Stimulated activated CD4-positive, alpha-beta T cell treated with anti-CD3 and anti-CD28 coated beads, Interleukin-12 subunit alpha, Interleukin-12 subunit beta, amount 100 ng/mL, for 24 hours (primary cell): Measurements from ENCODE around the gene TMEM117.
"Not testable (repeated sequence)": the region's sequence is repeated elsewhere in the genome, so short reads cannot be mapped to it uniquely, and the experiment has no call there.

ENCODE experiments used
- DNase-seq, 2 experiments: peaks; one replicate each; pipeline ENCODE4 v3.0.0-alpha.2; 2020; ENCODE audit warnings: low read depth in 2 of 2

The TMEM117 gene

DNA sequence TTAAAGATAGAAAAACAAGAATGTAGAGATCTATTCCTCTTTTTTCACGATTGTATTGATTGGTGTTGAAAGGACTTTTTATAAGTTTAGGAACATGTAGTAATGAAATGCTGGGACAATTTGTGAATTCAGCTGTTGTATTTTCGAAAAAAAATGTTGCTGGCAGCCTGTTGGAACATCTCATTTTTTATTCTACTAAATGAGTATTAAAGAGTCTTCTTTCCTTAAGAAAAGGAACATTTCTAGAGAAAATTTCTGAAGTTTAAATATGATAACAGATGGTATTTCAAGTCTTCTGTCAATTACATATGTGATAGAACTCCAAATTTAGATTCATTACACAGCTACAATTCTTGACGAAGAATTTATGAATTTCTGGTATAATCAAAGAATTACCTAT is 189.6 kb downstream of the TMEM117 start:
- DNase-seq = no peak

DNA sequence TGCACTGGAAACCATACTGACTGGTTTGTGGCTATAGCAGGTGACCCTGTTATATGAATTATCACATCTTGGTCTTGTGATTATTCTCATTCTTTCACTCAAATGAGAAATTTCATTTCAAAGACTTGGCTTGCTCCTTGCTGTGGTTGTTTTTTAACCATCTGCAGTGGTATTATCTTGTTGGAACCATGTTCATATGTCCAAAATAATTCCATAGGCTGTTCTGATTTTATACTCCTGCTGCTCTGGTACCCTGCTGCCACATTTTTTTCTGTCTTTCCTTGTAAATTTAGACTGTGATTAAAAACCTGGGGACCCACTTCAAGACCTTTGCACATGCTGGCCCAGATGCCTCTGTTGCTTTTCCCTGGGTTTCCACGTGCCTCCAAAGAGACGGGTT is 190.2 kb downstream of the TMEM117 start:
- DNase-seq = no peak

DNA sequence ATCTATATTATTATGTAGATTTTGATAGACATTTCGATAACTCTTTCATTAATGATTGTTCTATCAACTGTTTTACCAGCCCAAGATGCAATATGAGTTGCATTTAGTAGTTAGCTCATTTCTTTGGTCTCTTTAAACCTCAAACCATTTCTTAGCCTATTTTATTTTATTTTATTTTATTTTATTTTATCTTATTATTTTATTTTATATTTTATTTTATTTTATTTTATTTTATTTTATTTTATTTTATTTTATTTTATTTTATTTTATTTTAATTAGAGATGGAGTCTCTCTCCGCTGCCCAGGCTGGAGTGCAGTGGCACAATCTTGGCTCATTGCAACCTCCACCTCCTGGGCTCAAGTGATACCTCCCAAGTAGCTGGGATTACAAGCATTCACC is 191.0 kb downstream of the TMEM117 start:
- DNase-seq = not testable (repeated sequence)

DNA sequence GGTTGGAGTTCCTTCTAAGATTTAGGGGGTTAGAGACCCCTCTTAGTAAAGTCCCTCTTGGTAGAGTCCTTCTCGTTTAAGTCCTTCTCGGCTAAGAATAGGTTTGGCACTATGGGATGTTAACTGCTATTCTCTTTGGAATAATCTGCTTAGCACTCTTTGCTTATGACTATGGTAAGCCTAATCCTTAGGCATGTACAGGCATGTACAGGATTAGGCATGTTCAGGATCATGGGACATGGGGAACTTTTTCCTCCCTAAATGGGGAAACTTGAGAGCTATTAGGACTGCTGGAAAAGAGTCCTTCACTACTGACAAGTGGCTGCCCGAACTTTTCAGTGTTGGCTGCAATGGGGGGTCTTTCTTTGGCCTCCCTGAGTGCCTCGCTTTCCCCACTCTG is 193.3 kb downstream of the TMEM117 start:
- DNase-seq = no peak

DNA sequence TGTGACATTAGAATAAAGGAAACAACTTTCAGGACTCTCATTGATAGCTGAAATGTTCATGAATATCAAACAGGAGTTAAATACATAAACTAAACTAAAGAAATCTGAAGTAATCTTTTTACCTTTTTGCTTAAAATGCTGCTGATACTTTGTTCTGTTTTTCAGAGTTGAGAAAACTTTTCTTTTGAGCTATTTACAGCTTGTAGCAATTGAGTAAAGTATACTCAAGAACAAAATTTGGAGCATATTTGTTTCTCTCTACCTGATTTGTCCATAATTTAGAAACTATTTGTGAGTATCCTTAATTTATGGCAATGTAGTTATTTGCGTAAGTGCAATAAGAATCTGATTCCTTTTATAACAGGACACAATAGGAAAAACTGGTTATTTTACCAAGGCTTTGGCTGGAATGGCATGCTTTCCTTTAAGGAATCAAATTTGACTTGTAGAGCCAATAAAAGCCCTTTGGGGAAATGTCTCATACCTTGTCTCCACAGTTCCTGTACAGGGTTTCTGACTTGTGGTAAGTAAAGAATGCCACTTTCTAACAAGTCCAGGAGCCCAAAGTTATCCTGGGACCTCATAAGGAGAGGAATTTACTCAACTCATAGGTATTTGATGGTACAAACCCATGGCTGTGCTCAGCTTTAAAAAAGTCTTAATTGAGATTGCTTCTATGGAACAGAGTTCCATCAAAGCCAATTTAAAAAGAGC is 195.7 kb downstream of the TMEM117 start:
- DNase-seq = no peak

DNA sequence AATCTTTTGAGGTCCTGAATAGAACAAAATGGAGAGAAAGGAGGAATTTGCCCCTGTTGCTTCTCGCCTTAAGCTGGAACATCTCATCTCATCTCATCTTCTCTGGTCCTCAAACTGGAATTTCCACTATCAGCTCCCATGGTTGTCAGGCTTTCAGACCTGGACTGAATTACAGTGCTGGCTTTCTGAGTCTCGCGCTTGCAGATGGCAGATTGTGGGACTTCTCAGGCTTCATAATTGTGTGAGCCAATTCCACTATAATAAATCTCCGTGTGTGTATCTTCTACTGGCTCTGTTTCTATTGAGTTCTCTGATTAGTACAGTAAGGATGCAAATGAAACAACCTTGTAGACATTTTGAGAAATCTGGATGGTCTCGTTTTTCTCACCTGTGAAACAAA is 199.0 kb downstream of the TMEM117 start:
- no peak for DNase-seq

DNA sequence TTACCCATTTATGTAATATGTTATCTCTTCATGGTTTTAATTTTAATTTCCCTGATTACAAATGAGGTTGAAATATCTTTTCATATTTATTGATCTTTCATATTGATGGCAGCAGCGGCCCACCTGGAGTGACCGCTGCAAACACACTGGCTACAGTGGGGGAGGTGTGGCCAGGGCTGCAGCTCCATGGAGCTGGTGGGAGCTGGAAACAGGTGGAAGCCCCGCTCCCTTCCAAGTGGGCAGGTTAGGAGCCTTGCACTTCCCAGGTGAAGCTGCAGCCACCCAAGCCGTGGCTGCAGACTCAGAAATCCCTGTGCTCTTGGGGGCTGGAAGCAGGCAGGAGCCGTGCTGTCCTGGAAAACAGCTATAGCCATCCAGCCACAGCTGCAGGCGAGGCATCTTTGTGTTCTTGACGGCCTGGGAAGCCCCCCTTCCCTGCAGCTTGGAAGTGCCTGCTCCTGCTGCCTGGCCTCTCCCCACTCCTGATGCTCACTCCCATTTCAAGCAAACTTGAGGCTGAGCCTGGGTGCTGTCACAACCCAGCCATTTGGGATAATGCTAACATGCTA is 201.1 kb downstream of the TMEM117 start:
- no peak for DNase-seq

DNA sequence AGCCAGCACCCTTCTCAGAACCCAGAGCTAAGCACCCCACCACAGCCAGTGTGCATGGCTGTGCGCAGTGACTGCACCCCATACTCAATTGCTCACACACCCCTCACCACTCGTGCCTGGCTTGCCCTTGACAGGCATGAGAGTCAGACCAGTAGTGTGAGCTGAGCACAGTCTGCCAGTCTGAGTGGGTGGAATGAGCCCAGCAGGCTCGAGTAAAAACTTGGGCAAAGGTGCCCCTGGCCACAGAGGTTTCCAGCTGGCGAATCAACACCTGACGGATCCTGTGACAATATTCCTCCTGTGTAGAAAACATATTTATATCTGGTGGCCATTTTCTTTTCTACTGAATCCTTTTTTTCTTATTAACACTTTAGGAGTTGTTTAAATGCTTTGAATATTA is 202.5 kb downstream of the TMEM117 start:
- DNase-seq = no peak

DNA sequence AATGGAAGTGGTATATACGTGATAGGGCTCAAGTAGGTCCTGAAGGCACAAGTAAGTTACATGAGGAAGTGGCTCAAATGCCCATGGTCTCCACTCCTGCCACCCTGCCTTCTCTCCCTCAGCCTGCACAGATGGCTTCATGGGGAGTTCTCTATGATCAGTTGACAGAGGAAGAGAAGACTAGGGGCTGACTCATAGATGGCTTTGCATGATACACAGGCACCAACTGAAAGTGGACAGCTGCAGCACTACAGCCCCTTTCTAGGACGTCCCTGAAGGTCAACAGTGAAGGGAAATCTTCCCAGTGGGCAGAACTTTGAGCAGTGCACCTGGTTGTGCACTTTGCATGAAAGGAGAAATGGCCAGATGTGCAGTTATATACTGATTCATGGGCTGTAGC is 208.6 kb downstream of the TMEM117 start:
- DNase-seq = not testable (repeated sequence)

DNA sequence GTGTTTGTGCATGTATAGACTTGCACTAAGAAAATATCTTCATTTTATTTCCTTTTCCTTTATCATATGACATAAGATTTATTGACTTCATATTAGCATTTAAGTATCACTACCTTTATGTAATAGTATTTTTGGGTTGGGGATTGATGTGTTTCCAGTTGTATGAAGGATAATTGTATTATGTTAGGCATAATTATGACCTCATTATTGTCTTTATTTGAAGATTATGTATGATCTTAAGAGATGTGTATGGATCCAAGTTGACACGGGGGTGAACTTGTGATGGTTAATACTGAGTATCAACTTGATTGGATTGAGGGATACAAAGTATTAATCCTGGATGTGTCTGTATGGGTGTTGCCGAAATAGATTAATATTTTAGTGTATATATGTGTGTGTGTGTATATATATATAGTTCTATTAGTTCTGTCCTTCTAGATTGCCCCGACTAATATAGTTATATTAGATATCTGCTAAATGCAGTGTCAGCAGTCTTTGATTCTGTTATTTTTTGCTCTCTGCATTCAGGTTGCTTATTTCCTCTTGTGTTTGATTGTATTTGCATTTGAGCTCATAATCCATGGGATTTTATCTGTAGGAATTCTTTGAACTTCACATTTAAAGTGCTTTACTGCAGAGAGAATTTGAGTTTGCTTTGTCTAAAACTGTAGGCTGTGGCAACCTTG is 211.0 kb downstream of the TMEM117 start:
- DNase-seq = no peak

DNA sequence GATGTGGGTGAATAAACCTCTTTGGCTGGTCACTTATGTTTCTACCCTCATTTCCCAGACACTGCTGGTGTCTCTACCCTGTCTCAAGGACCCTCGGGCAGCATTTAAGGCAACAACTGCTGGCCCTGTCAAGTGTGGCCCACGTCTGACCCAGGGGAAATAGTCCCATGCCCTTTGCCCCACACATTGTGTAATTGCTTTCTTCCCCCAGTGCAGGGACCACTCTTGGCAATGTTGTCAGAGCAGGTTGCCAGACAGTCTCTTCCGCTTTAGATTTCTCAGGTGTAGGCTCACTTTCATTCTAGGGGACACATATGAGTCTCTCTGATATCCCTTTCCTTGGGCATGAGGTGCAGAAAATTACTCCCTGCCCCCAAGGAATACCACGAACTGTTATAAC is 216.7 kb downstream of the TMEM117 start:
- no peak for DNase-seq

DNA sequence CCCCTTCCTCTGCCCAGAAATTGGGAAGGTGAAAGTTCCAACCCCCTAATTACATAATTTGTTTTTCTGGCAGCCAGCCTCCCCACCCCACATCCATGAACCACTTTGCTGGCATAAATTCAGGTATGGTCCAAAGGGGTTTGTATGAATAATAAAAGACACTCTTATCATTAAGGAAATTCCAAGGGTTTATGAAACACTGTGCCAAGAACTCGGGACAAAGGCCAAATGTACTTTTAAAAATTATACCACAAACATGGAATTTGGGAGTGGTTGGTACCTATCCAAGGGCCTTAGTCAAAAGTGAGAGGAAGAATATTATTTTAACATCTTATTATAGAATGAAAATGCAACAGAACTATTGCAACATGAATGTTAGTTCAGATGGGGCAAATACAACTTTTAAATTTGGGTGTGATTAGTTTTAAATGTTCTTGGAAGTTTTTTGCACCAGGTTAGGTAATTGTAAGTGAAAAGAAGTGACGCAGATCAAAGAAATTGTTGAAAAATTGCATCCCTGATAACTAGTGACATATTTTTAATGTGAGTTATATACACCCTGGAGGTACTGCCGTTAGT is 217.8 kb downstream of the TMEM117 start:
- no peak for DNase-seq

DNA sequence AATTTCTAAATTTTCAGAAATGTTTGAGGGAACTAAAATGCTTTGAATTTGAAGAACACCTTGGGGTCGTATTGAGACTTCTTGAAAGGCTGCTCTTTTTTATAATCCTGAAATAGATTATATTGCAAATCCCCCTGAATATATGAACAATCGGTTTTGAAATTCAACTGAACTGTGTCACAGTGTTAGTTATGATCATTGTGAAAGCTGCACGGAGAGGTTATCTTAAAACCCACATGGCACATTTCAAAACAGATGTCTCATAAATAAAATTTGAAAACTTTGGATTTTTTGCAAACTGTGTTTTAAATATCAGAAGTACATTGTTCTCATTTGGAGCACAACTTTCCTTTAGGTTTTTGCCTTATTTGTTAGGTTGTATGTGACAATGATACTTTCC is 218.4 kb downstream of the TMEM117 start:
- no peak for DNase-seq

DNA sequence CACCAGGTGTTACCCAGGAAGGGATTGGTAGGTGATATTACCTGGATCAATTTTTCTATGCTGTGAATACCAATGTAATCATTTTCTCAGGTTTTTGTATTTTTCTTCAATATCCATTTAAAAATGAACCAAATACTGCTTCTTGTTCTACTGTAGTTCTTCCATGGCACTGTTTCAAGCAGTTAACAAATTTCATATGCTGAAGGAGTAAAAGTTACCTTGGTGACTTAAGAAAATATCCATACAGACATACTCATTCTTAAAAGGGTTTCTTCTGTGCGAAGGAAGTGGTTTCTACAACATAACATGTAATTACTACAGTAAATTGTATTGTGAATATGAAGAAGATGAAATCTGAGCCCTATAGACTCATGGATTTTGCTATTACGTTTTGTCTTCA is 222.5 kb downstream of the TMEM117 start:
- DNase-seq = no peak

DNA sequence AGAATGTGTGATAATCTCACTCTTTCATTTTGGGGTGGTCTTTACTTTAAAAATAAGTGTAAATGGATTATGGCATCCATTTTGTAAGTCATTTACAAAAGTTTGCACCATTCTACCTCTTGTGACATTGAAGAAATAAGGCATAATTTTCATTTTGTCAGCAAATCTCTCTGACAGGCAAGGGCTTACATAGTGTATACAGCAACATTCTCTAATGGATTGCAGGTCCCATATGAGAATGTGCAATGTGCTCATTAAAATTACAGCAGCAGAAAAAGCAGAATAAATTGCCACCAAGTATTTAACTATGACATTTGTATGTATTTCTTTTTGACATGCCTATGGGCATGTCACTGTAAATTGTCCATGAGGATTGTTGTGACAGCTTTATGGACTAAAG is 223.6 kb downstream of the TMEM117 start:
- DNase-seq = no peak

DNA sequence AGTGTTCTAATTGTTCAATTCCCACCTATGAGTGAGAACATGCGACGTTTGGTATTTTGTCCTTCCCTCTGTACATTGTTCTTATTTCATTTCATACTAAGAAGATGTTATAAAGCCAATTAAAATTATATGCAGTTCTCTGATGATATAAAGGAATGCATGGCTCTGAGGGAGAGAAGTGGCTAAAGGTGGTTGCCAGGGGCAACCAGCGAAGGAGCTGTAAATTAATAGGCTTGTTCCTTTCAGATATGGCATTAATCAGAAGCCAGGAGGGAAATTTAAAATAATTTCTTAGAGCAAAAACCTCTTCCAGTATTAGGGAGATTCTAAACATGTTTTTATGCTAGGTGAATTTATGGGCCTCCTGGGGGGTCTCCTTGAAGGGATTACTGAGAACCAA is 227.8 kb downstream of the TMEM117 start:
- DNase-seq = no peak

DNA sequence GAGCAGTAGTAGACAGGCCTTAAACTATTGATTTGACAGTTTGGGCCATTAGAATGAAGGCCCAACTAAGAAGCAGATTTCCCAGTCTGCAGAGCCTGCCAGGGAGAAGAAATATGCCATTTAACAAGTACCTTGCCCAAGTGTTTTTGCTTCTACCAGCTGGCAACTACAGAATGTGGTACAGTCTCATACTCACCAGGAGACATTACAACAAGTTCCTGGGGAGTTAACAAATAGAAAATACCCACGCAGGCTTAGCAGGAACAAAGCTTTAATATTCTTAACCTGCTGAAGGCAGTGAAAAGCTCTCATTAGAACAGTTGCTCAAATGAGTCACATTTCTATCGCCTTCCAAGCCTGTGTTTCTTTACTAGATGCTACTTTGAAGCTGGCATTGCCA is 241.0 kb downstream of the TMEM117 start:
- DNase-seq = no peak

DNA sequence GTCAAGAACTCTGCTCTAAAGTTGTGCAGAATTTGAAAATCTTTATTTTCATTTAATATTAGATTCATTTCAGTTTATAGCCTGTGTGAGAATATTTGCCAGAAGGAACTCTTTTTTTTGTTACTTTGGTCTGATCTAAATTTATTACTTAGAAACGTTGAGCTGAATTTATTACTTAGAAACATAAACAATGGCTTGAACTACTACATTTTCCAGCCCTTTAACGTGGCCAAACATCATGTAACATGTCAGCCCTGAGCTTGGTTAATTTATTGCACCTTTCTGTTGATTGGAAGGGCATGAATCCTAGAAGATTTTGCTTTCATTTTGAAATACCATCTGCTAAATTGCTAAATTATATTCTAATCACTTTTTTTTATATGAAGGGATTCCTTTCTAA is 241.4 kb downstream of the TMEM117 start:
- no peak for DNase-seq

DNA sequence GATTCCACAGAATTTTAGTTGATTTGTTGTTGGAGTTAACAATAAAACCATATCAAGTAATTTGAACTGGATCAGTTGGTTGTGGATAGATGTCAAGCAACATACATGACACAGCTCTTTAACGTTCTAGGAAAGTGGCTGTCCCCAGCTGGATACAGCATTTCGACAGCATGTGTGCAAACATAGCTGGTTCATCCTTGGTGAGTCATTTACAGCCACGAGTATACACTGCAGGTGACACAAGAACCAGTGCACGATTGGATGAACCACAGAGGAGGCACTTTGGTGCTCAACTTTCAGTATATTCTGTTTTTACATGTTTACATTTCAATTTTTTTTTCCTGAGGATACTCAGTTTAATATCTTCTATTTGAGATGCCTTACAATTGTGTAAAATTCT is 242.4 kb downstream of the TMEM117 start:
- no peak for DNase-seq

DNA sequence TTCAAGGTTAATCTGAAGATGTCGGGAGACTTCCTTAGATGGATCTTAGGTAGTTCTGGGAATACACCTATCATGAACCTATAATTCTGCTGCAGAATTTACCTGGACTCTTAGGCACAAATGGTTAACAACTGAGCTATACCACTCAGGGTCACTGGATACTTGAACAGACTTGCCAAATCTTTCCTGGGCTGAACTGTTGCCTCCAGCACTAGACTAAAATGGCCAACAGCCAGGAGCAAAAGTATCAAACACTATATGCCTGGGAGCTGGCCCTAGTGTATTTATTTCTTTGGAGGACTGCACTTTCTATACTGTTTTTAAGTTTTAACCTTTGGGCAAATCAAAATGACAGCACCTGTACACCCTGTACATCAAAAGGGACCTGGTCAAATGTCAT is 252.8 kb downstream of the TMEM117 start:
- no peak for DNase-seq

DNA sequence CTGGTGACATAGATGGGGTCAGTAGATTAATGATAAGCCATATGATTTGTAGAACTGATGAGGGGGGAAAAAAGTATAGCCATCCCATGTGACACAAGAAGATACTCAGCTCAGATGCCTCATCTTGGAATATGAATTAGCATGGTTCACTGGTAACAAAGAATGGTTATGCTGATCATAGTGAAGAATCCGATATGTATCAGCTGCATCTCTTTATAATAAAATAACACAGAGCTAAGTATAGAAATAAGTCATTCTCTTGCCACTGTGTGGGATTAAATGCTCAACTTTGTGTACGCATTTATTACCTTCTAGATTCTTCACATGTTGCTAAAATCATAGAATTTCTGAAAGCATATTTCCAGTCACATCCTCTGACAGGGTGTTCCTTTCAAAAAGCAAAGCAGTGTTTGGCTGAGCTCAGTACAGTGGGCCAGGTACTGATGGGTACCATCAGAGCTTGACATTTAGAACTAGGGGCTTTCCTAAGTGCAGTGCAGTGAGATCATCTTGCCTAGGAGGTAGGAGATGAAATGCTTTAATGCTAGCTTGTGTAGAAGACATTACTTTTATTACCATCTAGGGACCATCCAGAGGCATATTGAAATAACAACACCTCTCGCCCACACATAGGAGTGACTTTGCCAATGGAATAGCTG is 256.2 kb downstream of the TMEM117 start:
- DNase-seq = no peak

DNA sequence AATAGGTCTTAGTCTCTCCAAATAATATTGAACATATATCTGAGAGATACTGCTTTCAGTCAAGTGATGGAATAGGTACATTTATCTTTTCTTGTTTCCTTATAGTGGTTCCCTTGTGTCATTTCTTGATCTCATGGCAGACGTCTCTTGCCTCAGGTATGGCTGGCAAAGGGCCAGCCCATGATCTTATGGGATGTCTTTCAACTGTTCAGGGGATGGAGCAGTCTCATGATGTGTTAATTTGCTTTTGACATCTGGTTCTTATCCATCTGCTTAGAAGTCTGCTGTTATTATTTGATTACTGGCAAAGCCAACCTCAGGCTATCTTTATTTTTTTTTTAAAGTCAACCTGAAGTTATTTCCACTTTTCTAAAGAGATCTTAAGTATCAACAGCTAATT is 262.9 kb downstream of the TMEM117 start:
- no peak for DNase-seq

DNA sequence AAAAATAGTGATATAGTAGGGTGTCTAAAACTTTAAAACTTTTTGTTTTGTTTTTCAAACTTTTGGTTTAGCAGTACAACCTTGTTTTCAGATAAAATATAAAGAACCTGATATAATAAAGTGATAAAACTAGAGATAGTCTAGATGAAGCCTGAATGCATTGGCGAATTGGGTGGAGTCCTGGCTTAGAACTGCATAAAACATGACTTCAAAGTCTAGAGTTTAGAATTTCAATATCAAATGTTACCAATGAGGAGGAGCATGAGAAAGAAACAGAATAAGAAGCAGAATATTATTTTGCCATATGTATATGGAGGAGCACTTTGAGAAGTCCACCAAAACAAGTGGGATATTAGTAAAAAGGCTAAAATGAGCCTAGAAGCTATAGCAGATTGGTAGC is 263.6 kb downstream of the TMEM117 start:
- DNase-seq = no peak
